WTC11 (cell line): ENCODE results near the gene PRSS27. TPM values are rescaled to one million over a fixed set of nuclear protein-coding genes. Genes with fewer than 3 reads are reported as not detected.

Experiments
- FOXJ3 ChIP-seq: sonication (generic); formaldehyde crosslinking; IDR thresholded peaks from 2 replicates; pipeline ENCODE4 v1.9.0; 2021; ENCODE audit warnings: missing genetic modification reagents, mild to moderate bottlenecking, borderline replicate concordance
- GABPB1 ChIP-seq: sonication (generic); formaldehyde crosslinking; IDR thresholded peaks from 2 replicates; pipeline ENCODE4 v1.8.1; 2023; ENCODE audit warnings: mild to moderate bottlenecking, missing genetic modification reagents
- JUN ChIP-seq: sonication (generic); formaldehyde crosslinking; IDR thresholded peaks from 2 replicates; pipeline ENCODE4 v1.8.0; 2023; ENCODE audit warnings: mild to moderate bottlenecking, missing genetic modification reagents
- NR2C2 ChIP-seq: sonication (generic); formaldehyde crosslinking; IDR thresholded peaks from 2 replicates; pipeline ENCODE4 v1.8.0; 2022; ENCODE audit warnings: mild to moderate bottlenecking, missing genetic modification reagents
- TP53 ChIP-seq: sonication (generic); formaldehyde crosslinking; IDR thresholded peaks from 2 replicates; pipeline ENCODE4 v1.8.1; 2023; ENCODE audit warnings: mild to moderate bottlenecking, missing genetic modification reagents
- ZBTB21 ChIP-seq: sonication (generic); formaldehyde crosslinking; IDR thresholded peaks from 2 replicates; pipeline ENCODE4 v1.8.1; 2023; ENCODE audit warnings: mild to moderate bottlenecking, missing genetic modification reagents, borderline replicate concordance
- ZNF121 ChIP-seq: sonication (generic); formaldehyde crosslinking; IDR thresholded peaks from 2 replicates; pipeline ENCODE4 v1.8.0; 2023; ENCODE audit warnings: missing genetic modification reagents
- ZNF263 ChIP-seq: sonication (generic); formaldehyde crosslinking; IDR thresholded peaks from 2 replicates; pipeline ENCODE4 v1.8.1; 2022; ENCODE audit warnings: low read depth, mild to moderate bottlenecking, moderate library complexity, missing genetic modification reagents
- ZNF317 ChIP-seq: sonication (generic); formaldehyde crosslinking; IDR thresholded peaks from 2 replicates; pipeline ENCODE4 v1.8.1; 2023; ENCODE audit warnings: low read depth, mild to moderate bottlenecking, moderate library complexity, missing genetic modification reagents, borderline replicate concordance
- ZNF423 ChIP-seq: fragments of 250-450 bp; sonication (Bioruptor Pico); IDR thresholded peaks from 2 replicates; pipeline ENCODE4 v2.1.2; 2022; ENCODE audit warnings: mild to moderate bottlenecking, moderate library complexity
- total RNA-seq: library from RNA; stranded (reverse); gene quantifications from 3 replicates; pipeline ENCODE4 v1.2.3, GENCODE V29; 2021
- TF ChIP-seq, protein P1 (sequence below): sonication (generic); formaldehyde crosslinking; IDR thresholded peaks from 2 replicates; pipeline ENCODE4 v1.8.0; 2022; ENCODE audit warnings: mild to moderate bottlenecking, missing genetic modification reagents
- TF ChIP-seq, protein P2 (sequence below): sonication (generic); formaldehyde crosslinking; IDR thresholded peaks from 2 replicates; pipeline ENCODE4 v1.8.0; 2023; ENCODE audit warnings: mild to moderate bottlenecking, missing genetic modification reagents
- TF ChIP-seq, protein P3 (sequence below): sonication (generic); formaldehyde crosslinking; IDR thresholded peaks from 2 replicates; pipeline ENCODE4 v1.8.0; 2022; ENCODE audit warnings: missing genetic modification reagents
- TF ChIP-seq, protein P4 (sequence below): fragments of 250-450 bp; sonication (Bioruptor Pico); conservative IDR thresholded peaks from 2 replicates; pipeline ENCODE4 v1.9.0; 2021; ENCODE audit warnings: mild to moderate bottlenecking
- TF ChIP-seq, protein P5 (sequence below): sonication (generic); formaldehyde crosslinking; IDR thresholded peaks from 2 replicates; pipeline ENCODE4 v1.8.1; 2022; ENCODE audit warnings: mild to moderate bottlenecking, missing genetic modification reagents, moderate library complexity, borderline replicate concordance
- TF ChIP-seq, protein P6 (sequence below): sonication (generic); formaldehyde crosslinking; IDR thresholded peaks from 2 replicates; pipeline ENCODE4 v1.8.0; 2022; ENCODE audit warnings: mild to moderate bottlenecking, missing genetic modification reagents
- TF ChIP-seq, protein P7 (sequence below): sonication (generic); formaldehyde crosslinking; IDR thresholded peaks from 2 replicates; pipeline ENCODE4 v1.8.1; 2023; ENCODE audit warnings: mild to moderate bottlenecking, missing genetic modification reagents, moderate library complexity
- TF ChIP-seq, protein P8 (sequence below): sonication (generic); formaldehyde crosslinking; IDR thresholded peaks from 2 replicates; pipeline ENCODE4 v1.8.1; 2022; ENCODE audit warnings: low read depth, missing genetic modification reagents, borderline replicate concordance
- TF ChIP-seq, protein P9 (sequence below): fragments of 250-450 bp; sonication (Bioruptor Pico); IDR thresholded peaks from 2 replicates; pipeline ENCODE4 v1.9.0; 2021; ENCODE audit warnings: mild to moderate bottlenecking

The PRSS27 gene
- total RNA-seq, 1 experiment from 2014 or later = 5.1 TPM

DNA sequence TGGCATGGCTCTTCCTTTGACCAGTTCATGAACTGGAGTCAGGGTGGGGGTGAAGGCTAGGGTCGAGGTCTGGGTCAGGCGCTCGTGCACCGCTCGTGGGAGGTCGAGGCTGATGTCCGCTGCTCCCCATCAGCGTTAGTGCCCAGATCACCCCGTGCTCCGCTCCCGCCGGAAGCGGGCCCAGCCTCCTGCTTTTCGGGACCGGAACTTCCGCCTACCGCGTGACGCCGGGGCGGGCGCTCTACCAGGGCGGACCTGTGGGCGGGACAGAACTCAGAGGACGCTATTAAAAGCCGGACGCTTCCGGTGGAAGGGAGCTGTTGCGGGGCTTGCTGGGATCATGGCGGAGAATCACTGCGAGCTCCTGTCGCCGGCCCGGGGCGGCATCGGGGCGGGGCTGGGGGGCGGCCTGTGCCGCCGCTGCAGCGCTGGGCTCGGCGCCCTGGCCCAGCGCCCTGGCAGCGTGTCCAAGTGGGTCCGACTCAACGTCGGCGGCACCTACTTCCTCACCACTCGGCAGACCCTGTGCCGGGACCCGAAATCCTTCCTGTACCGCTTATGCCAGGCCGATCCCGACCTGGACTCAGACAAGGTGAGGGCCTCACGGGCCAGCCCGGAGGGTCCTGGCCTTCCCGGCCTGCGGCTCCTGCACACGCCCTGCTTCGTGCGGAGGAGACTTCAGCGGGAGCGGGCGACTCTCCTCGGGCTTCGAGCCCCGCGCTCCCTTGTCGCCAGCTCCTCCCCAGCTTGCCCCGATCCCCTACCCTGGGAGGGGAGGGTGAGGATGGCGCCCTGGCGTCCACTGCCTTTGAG lies 37.6 kb downstream of the PRSS27 start, which contains the start of gene KCTD5 (continued):
- TF ChIP-seq, protein P1, sequence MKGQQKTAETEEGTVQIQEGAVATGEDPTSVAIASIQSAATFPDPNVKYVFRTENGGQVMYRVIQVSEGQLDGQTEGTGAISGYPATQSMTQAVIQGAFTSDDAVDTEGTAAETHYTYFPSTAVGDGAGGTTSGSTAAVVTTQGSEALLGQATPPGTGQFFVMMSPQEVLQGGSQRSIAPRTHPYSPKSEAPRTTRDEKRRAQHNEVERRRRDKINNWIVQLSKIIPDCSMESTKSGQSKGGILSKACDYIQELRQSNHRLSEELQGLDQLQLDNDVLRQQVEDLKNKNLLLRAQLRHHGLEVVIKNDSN (CRISPR knock-in tag) = peak; percentile 92
- no peak for TF ChIP-seq ZNF423 (CRISPR knock-in tag)
- TF ChIP-seq, protein P2, sequence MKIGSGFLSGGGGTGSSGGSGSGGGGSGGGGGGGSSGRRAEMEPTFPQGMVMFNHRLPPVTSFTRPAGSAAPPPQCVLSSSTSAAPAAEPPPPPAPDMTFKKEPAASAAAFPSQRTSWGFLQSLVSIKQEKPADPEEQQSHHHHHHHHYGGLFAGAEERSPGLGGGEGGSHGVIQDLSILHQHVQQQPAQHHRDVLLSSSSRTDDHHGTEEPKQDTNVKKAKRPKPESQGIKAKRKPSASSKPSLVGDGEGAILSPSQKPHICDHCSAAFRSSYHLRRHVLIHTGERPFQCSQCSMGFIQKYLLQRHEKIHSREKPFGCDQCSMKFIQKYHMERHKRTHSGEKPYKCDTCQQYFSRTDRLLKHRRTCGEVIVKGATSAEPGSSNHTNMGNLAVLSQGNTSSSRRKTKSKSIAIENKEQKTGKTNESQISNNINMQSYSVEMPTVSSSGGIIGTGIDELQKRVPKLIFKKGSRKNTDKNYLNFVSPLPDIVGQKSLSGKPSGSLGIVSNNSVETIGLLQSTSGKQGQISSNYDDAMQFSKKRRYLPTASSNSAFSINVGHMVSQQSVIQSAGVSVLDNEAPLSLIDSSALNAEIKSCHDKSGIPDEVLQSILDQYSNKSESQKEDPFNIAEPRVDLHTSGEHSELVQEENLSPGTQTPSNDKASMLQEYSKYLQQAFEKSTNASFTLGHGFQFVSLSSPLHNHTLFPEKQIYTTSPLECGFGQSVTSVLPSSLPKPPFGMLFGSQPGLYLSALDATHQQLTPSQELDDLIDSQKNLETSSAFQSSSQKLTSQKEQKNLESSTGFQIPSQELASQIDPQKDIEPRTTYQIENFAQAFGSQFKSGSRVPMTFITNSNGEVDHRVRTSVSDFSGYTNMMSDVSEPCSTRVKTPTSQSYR (CRISPR knock-in tag) = peak; percentile 95
- TF ChIP-seq TP53 = peak; percentile 90; the same call in 1 of the 2 replicates
- TF ChIP-seq, protein P3, sequence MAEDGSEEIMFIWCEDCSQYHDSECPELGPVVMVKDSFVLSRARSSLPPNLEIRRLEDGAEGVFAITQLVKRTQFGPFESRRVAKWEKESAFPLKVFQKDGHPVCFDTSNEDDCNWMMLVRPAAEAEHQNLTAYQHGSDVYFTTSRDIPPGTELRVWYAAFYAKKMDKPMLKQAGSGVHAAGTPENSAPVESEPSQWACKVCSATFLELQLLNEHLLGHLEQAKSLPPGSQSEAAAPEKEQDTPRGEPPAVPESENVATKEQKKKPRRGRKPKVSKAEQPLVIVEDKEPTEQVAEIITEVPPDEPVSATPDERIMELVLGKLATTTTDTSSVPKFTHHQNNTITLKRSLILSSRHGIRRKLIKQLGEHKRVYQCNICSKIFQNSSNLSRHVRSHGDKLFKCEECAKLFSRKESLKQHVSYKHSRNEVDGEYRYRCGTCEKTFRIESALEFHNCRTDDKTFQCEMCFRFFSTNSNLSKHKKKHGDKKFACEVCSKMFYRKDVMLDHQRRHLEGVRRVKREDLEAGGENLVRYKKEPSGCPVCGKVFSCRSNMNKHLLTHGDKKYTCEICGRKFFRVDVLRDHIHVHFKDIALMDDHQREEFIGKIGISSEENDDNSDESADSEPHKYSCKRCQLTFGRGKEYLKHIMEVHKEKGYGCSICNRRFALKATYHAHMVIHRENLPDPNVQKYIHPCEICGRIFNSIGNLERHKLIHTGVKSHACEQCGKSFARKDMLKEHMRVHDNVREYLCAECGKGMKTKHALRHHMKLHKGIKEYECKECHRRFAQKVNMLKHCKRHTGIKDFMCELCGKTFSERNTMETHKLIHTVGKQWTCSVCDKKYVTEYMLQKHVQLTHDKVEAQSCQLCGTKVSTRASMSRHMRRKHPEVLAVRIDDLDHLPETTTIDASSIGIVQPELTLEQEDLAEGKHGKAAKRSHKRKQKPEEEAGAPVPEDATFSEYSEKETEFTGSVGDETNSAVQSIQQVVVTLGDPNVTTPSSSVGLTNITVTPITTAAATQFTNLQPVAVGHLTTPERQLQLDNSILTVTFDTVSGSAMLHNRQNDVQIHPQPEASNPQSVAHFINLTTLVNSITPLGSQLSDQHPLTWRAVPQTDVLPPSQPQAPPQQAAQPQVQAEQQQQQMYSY (CRISPR knock-in tag) = peak; percentile 72
- TF ChIP-seq, protein P4, sequence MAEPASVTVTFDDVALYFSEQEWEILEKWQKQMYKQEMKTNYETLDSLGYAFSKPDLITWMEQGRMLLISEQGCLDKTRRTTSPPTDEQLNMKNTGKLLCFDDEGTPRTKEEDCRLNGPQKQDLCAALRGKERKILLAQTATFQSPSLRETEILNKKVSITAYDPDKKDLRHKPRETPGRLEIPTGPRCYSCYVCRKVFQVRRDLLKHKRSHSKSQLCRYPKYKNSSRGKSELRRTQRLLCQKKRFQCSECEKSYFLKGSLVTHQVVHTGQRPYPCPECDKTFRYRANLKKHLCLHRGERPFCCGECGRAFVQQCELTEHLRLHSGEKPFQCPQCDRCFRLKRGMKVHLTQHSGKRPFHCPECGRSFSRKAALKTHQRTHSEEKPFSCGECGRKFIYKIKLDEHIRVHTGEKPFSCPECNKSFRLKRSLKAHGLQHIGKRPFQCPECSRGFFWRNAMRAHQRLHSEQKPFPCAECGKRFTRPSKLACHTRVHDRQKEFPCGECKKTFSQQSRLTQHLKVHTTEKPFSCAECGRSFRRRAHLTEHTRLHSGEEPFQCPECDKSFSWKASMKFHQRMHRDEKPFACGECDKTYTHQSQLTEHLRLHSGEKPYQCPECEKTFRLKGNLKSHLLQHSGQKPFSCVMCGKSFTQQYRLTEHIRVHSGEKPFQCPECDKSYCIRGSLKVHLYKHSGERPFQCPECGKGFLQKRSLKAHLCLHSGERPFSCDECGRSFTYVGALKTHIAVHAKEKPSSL (CRISPR knock-in tag) = no peak
- peak; percentile 97 for TF ChIP-seq GABPB1
- TF ChIP-seq, protein P5, sequence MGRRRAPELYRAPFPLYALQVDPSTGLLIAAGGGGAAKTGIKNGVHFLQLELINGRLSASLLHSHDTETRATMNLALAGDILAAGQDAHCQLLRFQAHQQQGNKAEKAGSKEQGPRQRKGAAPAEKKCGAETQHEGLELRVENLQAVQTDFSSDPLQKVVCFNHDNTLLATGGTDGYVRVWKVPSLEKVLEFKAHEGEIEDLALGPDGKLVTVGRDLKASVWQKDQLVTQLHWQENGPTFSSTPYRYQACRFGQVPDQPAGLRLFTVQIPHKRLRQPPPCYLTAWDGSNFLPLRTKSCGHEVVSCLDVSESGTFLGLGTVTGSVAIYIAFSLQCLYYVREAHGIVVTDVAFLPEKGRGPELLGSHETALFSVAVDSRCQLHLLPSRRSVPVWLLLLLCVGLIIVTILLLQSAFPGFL = 0 out of 2 replicates have a peak, but pooled peaks have one; percentile 64
- TF ChIP-seq ZBTB21 (CRISPR knock-in tag) = peak; percentile 97
- TF ChIP-seq, protein P6, sequence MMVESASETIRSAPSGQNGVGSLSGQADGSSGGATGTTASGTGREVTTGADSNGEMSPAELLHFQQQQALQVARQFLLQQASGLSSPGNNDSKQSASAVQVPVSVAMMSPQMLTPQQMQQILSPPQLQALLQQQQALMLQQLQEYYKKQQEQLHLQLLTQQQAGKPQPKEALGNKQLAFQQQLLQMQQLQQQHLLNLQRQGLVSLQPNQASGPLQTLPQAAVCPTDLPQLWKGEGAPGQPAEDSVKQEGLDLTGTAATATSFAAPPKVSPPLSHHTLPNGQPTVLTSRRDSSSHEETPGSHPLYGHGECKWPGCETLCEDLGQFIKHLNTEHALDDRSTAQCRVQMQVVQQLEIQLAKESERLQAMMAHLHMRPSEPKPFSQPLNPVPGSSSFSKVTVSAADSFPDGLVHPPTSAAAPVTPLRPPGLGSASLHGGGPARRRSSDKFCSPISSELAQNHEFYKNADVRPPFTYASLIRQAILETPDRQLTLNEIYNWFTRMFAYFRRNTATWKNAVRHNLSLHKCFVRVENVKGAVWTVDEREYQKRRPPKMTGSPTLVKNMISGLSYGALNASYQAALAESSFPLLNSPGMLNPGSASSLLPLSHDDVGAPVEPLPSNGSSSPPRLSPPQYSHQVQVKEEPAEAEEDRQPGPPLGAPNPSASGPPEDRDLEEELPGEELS (CRISPR knock-in tag) = peak; percentile 97
- TF ChIP-seq, protein P7, sequence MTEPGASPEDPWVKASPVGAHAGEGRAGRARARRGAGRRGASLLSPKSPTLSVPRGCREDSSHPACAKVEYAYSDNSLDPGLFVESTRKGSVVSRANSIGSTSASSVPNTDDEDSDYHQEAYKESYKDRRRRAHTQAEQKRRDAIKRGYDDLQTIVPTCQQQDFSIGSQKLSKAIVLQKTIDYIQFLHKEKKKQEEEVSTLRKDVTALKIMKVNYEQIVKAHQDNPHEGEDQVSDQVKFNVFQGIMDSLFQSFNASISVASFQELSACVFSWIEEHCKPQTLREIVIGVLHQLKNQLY (CRISPR knock-in tag) = no peak
- TF ChIP-seq, protein P8, sequence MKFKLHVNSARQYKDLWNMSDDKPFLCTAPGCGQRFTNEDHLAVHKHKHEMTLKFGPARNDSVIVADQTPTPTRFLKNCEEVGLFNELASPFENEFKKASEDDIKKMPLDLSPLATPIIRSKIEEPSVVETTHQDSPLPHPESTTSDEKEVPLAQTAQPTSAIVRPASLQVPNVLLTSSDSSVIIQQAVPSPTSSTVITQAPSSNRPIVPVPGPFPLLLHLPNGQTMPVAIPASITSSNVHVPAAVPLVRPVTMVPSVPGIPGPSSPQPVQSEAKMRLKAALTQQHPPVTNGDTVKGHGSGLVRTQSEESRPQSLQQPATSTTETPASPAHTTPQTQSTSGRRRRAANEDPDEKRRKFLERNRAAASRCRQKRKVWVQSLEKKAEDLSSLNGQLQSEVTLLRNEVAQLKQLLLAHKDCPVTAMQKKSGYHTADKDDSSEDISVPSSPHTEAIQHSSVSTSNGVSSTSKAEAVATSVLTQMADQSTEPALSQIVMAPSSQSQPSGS = peak; percentile 14; the same call in 1 of the 2 replicates
- peak; percentile 37; the same call in 1 of the 2 replicates for TF ChIP-seq ZNF317 (CRISPR knock-in tag)
- TF ChIP-seq ZNF263 (CRISPR knock-in tag) = peak; percentile 28; the same call in 1 of the 2 replicates
- TF ChIP-seq, protein P9, sequence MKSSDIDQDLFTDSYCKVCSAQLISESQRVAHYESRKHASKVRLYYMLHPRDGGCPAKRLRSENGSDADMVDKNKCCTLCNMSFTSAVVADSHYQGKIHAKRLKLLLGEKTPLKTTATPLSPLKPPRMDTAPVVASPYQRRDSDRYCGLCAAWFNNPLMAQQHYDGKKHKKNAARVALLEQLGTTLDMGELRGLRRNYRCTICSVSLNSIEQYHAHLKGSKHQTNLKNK (CRISPR knock-in tag) = no peak
- peak; percentile 86; the same call in 1 of the 2 replicates for TF ChIP-seq FOXJ3
- TF ChIP-seq JUN (CRISPR knock-in tag) = no peak; the same call in 1 of the 2 replicates
- no peak for TF ChIP-seq ZNF121
- peak; percentile 74 for TF ChIP-seq NR2C2 (CRISPR knock-in tag)
